ENCODE measurements around the gene SERPINB6.

DNA sequence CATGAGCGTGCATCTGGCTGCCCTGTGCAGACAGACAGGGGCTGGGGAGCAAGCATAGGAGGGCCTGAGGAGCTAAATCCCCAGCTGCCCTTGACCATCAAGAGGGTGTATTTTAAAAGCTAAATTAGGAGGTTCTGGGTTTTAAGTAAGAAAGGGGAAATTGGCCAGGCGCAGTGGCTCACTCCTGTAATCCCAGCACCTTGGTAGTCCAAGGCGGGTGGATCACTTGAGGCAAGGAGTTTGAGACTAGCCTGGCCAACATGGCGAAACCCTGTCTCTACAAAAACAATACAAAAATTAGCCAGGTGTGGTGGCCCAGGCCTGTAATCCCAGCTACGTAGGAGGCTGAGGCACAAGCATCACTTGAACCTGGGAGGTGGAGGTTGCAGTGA, 27.8 kb downstream of the SERPINB6 start:
- TF ChIP-seq, protein P1, sequence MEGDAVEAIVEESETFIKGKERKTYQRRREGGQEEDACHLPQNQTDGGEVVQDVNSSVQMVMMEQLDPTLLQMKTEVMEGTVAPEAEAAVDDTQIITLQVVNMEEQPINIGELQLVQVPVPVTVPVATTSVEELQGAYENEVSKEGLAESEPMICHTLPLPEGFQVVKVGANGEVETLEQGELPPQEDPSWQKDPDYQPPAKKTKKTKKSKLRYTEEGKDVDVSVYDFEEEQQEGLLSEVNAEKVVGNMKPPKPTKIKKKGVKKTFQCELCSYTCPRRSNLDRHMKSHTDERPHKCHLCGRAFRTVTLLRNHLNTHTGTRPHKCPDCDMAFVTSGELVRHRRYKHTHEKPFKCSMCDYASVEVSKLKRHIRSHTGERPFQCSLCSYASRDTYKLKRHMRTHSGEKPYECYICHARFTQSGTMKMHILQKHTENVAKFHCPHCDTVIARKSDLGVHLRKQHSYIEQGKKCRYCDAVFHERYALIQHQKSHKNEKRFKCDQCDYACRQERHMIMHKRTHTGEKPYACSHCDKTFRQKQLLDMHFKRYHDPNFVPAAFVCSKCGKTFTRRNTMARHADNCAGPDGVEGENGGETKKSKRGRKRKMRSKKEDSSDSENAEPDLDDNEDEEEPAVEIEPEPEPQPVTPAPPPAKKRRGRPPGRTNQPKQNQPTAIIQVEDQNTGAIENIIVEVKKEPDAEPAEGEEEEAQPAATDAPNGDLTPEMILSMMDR (conservative IDR thresholded peaks at IDR 0.05) = no peak
- no peak for TF ChIP-seq EZH2 (IDR thresholded peaks at IDR 0.05; ENCODE audit: low read depth)
